Vagina (tissue), 2 donors: Measurements from ENCODE around the gene CD200R1L.

ENCODE experiments used
- POLR2A ChIP-seq, 2 donors: fragments of 450-650 bp; IDR thresholded peaks; one replicate each; pipeline ENCODE4 v1.6.1; 2017; ENCODE audit warnings: antibody characterized with exemption in 2 of 2, mild to moderate bottlenecking in 2 of 2, moderate library complexity in 2 of 2
- POLR2AphosphoS5 ChIP-seq, 2 donors: sonication (generic); formaldehyde crosslinking; IDR thresholded peaks; one replicate each; pipeline ENCODE4 v1.9.0; 2017; ENCODE audit warnings: antibody characterized with exemption in 2 of 2, mild to moderate bottlenecking in 2 of 2, low read depth in 1 of 2; ENCODE audit not compliant: insufficient read depth in 1 of 2
- TF ChIP-seq, protein P1 (sequence below), 3 experiments: fragments of 450-650 bp in 2 of 3; fragments of 200-600 bp in 1 of 3; sonication (generic) in 1 of 3; IDR thresholded peaks; one replicate each; pipeline ENCODE4 v1.5.1; 2017 to 2019; ENCODE audit warnings: antibody characterized with exemption in 3 of 3, mild to moderate bottlenecking in 2 of 3, moderate library complexity in 2 of 3

DNA sequence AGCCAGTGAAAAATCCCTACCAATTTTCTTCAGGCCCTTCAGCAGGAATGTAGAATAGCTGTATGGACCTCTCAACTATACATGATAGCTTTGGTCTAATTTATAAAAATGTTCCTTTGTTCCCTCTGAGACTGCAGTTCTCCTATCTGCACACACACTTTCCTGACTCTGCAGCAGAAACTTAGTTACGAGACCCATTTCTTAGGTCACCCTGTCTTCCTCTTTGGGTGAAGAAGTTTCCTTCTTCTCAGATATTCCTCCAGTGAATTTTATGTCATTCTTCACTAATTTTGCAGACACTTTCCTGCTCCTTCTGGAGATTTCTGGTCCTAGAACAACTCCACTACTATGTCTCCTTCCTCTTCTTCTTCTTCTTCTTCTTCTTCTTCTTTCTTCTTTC lies 42.6 kb downstream of the CD200R1L start:
- TF ChIP-seq, protein P1, sequence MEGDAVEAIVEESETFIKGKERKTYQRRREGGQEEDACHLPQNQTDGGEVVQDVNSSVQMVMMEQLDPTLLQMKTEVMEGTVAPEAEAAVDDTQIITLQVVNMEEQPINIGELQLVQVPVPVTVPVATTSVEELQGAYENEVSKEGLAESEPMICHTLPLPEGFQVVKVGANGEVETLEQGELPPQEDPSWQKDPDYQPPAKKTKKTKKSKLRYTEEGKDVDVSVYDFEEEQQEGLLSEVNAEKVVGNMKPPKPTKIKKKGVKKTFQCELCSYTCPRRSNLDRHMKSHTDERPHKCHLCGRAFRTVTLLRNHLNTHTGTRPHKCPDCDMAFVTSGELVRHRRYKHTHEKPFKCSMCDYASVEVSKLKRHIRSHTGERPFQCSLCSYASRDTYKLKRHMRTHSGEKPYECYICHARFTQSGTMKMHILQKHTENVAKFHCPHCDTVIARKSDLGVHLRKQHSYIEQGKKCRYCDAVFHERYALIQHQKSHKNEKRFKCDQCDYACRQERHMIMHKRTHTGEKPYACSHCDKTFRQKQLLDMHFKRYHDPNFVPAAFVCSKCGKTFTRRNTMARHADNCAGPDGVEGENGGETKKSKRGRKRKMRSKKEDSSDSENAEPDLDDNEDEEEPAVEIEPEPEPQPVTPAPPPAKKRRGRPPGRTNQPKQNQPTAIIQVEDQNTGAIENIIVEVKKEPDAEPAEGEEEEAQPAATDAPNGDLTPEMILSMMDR (IDR thresholded peaks at IDR 0.05) = no peak
- TF ChIP-seq POLR2A (IDR thresholded peaks at IDR 0.05) (no peak), POLR2AphosphoS5 (IDR thresholded peaks at IDR 0.05; ENCODE audit: insufficient read depth in 1 of 2, low read depth in 1 of 2) (no peak)
